NCI-H2227 (cell line): ENCODE measurements around the gene PPP2R2B.
A peak's percentile ranks its signal among the peaks of the same experiment; 100 is the strongest.

Experiments used
- DNase-seq: peaks from one replicate; lab custom pipeline; 2025; ENCODE audit not compliant: unreplicated experiment; lab: John Stamatoyannopoulos, UW

PPP2R2B gene

GRCh38 chr5:146828385-146828784 lies 50.2 kb downstream of the PPP2R2B start:
- no peak for DNase-seq

- DNase-seq = no peak
Measured at GRCh38 chr5:146827901-146828300, 50.7 kb downstream of the PPP2R2B start.

- DNase-seq = no peak
Measured at GRCh38 chr5:146825033-146825432, 53.5 kb downstream of the PPP2R2B start.

GRCh38 chr5:146821732-146822131 lies 56.8 kb downstream of the PPP2R2B start:
- DNase-seq = no peak

- no peak for DNase-seq
Measured at GRCh38 chr5:146820987-146821386, 57.6 kb downstream of the PPP2R2B start.

GRCh38 chr5:146818822-146819221 lies 59.7 kb downstream of the PPP2R2B start:
- DNase-seq = no peak

- DNase-seq = no peak
Measured at GRCh38 chr5:146817973-146818372, 60.6 kb downstream of the PPP2R2B start.

GRCh38 chr5:146816775-146817387 lies 61.7 kb downstream of the PPP2R2B start:
- no peak for DNase-seq

GRCh38 chr5:146815411-146815810 lies 63.1 kb downstream of the PPP2R2B start:
- no peak for DNase-seq

GRCh38 chr5:146813346-146814157 lies 65.0 kb downstream of the PPP2R2B start:
- no peak for DNase-seq

GRCh38 chr5:146805081-146805480 lies 73.5 kb downstream of the PPP2R2B start:
- peak; percentile 76 for DNase-seq

- no peak for DNase-seq
Measured at GRCh38 chr5:146802945-146803522, 75.5 kb downstream of the PPP2R2B start.

GRCh38 chr5:146799671-146800070 lies 78.9 kb downstream of the PPP2R2B start:
- no peak for DNase-seq

- no peak for DNase-seq
Measured at GRCh38 chr5:146799231-146799630, 79.3 kb downstream of the PPP2R2B start.

- DNase-seq = peak; percentile 78
Measured at GRCh38 chr5:146797658-146798057, 80.9 kb downstream of the PPP2R2B start.

- DNase-seq = no peak
Measured at GRCh38 chr5:146796911-146797310, 81.6 kb downstream of the PPP2R2B start.

GRCh38 chr5:146796144-146796543 lies 82.4 kb downstream of the PPP2R2B start:
- no peak for DNase-seq

- no peak for DNase-seq
Measured at GRCh38 chr5:146794326-146795029, 84.1 kb downstream of the PPP2R2B start.

GRCh38 chr5:146793709-146794108 lies 84.8 kb downstream of the PPP2R2B start:
- no peak for DNase-seq

- DNase-seq = no peak
Measured at GRCh38 chr5:146791471-146791870, 87.1 kb downstream of the PPP2R2B start.
